ENCODE measurements around the gene KCNK1.

The KCNK1 gene

DNA sequence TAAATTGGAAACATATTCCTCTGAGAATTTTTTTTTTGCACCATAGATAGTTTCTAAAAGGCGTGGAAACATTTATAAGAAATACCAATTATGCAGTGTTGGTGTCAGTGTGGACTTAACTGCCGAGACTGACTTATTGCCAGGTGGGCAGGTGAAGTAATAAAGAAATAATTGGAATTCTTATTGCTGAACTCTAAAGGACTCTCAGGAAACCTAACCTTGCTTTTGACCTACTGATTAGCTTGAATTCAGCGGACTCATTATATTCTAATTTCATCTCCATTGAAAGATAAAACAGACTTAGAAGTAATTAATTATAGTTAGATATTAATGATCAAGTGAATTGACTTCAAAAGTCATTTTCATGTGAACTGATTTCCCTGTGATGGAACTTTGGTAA, 26.3 kb downstream of the KCNK1 start:
- no peak for DNase-seq

DNA sequence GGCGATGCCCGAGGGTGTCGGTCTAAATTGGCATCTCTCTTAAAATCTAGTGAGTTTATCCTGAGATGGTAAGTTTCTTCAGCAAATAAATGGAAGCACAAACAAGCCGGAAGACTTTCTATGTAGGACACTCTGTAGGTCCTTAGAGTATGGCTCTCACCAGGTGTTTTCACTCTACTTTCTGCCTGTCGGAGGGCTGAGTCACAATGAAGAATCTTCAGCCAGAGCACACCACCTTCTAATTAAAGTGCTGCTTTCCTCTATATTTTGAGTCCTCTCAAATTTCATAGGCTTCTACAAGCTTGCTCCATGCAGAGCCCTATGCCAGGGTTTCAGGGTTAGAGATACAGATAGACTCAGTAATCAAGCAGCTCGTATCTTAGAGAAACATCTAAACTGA, 27.1 kb downstream of the KCNK1 start:
- DNase-seq, result no peak

DNA sequence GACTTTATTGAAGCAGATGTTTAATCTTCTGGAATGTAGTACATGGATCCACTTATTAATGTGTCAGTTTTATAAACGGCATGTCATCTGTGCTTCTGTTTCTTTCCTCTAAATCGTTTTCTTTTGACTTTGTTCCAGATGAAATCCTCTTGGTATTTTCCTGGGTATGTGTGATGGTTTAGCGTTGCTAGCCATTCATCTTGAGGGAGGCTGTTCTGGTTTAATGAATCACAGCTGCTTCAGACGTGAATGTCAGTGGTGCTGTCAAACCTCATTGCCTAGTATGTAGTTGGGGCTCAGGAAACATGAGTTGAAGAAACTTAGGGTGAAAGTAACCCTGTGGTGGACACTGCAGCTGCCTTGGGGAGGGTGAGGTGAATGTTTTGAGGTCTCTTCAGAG, 33.2 kb downstream of the KCNK1 start:
- DNase-seq, result no peak

DNA sequence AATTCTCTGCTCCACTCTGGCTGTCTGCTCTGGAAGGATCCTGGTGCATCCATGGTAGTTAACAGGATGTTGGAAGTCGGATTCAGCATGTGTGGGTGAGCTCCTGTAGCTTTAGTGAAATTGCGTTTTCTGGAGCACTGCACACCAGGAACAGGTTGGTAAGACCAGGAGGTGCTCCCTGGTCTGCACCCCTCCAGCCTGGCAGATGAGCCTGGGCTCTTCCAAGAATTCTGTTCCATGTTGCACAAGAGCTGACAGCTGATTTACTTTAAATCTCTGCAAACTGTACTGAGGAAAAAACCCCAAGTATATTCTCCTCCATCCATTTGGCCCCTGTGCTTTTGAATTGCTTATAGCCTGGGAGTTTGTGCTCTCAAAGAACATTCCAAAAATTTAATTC, 33.7 kb downstream of the KCNK1 start:
- DNase-seq, result no peak

DNA sequence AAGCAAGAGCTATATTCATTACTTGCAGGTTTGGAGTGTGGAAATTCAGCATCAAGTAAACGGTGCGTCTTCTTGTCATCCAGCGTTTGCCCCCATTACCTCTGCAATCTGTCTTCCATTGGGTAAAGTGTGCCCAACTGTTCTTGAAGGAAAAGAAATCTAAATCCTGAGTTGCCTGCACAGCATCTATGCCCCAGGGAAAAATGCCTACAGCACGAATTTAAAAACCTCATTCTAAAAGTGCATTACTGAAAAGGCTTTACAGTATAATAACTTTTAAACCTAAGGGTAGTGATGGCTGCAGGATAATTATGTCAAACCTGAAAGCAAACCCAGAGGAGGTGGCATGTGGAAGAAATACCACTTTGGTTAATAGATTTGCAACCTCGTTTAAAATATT, 37.2 kb downstream of the KCNK1 start:
- DNase-seq, result no peak

DNA sequence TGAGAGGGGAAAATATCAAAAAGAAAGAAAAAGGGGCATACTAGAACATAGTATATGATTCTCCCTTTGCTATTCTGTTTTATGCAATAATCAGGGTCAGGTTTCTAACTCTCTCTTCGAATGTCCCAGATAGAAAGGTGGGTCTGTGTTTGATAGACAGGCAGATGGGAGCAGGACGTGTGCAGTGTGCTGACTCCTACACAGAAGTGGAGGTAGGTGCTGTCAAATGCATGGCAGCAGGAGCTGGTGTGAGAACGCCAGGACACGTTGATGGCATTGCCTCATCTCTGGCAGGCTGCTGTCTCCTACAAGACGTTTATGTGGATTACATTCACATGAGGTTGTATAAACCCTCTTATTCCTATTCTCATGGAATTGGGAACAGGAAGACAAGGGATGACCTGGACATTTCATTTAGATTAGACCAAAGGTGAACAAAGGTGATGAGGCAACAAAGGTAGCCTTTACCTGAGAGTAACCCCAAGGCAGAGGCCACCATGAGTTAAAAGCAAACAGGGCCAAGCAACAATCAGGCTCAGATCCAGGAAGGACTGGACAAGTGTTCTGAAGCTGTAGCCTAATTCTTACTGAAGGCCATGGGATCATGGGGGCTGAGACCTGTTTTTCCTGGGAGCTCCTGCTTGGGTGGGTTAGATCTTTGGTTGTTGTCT, 37.8 kb downstream of the KCNK1 start:
- DNase-seq, result no peak

DNA sequence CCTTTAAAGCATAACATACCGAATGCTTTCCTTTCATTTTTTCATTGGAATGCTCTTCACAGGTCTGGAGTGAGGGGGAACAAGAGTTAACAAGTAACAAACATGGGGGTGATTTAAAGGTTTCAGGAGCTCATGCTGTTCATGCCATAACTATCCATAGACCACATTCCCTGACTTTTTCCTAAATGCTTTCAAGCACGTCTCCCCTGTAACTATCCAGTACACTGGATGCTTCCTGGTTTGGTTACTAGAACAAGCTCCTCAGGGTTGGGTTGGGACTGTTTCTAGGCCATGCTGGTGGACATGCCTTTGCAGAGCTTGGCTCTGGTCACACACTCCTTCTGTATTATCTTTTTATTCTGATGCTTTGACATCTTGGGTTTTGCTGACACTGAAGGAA, 38.6 kb downstream of the KCNK1 start:
- DNase-seq, result no peak

DNA sequence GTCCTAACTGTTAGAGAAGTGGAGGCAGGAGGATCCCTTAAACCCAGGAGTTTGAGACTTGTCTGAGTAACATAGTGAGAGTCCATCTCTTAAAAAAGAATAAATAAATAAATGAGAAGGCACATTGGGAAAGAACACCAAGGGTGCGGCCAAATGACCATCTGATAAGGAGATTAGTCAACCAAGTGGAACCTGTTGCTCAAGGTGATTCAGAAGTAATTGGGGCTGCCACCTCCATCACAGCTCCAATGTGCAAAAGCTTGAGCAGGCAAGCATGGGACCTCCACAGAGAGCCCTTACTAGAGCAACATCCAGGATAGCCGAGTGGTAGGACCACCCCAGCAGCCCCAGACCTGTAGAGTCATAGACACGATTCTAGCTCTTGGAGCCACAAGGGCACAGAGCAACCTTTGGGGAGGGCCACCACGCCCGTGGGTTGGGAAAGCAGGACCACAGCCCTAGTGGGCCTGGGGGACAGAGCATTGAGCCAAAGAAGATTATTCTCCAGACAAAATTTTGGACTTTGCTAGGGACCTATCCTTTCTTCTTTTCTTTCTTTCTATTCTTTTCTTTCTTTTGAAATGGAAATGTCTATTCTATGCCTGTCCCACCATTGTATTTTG, 40.9 kb downstream of the KCNK1 start:
- no peak for DNase-seq

DNA sequence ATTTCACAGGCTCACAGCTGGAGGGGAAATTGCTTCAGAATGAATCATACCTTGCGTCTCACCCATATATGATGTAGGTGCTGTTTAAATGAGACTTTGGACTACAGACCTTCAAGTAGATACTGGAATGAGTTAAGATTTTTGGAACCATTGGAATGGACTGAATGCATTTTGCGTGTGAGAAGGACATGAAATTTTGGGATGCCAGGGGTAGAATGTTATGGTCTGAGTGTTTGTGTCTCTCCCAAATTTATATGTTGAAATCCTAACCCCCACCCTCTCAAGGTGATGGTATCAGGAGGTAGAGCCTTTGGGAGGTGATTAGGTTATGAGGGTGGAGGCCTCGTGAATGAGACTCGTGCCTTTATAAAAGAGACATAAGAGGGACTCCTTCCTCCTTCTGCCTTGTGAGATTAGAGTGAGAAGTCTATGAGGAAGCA, 41.4 kb downstream of the KCNK1 start:
- no peak for DNase-seq

DNA sequence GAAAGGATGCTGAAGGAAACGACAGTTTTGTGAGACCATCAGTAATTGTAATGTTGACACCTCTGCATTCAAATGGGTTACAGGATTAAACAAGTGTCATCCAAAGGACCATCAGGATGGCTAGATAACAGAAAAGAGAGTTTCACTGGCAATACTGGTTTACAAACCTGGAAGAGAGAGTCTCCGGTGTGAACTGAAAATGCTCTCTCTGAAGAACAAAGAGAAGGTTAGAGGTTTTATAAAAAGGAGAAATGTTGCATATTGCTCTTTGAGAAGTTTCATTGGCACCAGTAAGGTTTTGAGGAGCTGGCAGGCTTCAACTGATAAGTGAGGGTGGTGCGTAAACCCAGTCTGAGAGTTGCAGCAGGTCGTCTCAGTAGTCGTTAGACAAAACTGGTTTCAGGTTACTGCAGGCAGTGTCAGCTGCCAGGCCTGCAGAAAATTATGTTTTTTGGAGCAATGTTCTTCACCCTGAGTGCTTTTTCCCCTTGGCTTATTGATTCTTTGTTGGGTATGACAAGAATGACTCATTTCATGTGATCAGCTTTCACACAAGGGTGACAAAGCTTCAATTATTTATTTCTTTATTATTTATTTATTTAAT, 42.2 kb downstream of the KCNK1 start:
- peak; percentile 55 for DNase-seq

DNA sequence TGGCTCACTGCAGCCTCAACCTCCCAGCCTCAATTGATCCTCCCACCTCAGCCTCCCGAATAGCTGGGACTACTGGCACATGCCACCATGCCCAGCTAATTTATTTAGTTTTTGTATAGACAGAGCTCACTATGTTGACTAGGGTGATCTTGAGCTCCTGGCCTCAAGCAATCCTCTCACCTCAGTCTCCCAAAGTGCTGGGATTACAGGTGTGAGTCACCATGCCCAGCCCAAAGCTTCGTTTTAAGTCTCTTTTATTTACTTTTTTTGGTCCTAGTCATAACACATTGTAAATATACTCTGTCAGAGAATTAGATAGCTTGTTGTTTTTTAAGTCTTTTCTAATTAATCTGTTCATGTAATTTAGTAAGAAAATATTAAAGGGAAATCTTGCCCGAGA, 42.8 kb downstream of the KCNK1 start:
- DNase-seq, result no peak

DNA sequence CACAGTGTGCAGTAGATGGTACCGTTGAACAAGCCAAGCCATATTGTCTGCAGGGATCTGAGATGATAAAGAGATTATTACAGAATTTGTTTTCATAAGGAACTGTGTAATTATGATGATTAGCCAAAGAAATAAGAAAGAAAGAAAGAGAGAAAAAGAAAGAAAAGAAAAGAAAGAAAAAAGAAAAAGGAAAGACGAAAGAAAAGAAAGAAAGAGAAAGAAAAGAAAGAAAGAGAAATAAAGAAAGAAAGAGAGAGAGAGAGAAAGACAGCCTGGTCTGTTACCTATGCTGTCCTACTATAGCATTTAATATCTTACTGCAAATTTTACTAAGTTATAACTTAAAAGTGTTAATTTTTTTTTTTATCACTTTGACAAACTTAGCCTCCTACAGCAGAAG, 43.6 kb downstream of the KCNK1 start:
- DNase-seq, result no peak

DNA sequence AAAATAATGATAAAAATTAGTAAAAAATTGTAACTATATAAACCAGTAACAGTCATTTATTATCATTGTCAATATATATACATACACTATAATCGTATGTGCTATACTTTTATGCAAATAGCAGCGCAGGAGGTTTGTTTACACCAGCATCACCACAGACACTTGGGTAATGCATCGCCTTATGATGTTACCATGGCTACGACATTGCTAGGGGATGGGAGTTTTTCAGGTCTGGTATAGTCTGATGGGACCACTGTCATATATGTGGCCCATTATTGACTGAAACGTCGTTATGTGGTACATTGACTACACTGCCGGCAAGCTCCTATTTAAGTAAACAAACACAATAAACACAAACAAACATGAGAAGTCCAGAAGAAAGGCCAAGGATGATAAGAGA, 45.6 kb downstream of the KCNK1 start:
- DNase-seq, result no peak

DNA sequence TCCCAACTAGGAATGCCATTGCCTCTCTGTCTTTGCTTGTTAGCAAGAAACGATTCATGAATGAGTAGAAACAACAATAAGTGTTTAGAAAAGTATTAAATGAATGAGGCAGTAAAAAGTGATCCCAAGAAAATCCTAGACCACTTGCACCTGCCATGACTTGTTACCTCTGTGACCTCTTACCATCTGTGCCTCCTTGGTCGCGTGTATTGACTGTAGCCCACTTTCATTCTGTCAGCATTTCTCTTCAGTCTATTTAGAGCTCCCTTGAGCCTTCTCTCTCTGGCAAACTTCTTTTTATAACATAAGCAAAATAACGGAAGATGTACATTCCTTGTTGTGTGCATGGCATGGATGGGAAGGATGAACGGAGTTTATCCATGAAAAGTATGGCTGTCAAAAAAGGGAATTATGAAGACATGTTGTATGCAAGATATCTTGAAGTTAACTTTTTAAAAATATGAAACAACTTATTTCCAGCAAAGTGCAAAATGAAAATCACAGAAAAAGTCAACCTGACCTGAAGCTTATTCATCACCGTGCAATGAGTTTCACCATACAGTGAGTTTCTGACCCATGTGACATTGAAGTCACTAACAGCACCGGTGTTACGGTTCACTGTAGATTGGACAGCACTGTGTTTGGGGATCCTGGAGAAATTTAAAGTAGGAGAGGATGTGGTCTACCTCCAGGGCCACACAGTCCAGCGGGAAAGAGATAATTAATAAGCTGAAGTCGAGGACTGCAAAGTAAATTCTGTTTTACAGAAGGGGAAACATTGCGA, 47.7 kb downstream of the KCNK1 start:
- DNase-seq, result no peak

DNA sequence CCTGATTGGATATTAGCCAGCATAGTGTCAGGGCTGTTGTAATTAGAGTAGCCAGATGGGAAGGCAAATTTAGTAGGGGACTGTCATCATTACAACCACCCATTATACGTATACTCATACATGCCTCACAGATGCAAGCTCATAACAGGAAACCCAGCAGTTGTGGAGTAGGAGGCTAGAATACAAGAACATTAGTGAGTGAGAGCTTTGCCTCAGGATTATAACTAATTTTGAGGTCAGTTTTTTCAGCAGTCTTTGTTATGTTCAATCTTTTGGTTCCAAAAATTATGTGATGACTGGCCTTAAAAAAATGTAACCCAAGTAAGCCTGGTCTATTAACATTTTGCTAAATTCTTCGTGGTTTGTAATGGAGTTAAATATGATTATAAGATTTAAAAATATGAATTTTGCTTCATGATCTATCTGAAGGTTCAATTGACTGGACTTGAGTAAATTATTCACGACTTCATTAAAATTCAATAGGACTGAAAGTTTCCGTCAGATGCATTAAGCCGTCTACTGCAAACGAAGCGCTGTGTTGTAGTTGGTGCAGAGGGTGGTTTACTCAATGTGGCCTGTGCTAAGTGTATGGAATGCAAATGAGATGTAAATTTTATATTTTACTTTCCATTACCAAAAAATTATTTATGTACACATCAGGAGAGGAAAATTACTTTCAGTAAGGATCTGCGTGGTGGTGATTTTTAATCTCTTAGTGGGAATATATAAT, 48.8 kb downstream of the KCNK1 start:
- peak; percentile 72 for DNase-seq

DNA sequence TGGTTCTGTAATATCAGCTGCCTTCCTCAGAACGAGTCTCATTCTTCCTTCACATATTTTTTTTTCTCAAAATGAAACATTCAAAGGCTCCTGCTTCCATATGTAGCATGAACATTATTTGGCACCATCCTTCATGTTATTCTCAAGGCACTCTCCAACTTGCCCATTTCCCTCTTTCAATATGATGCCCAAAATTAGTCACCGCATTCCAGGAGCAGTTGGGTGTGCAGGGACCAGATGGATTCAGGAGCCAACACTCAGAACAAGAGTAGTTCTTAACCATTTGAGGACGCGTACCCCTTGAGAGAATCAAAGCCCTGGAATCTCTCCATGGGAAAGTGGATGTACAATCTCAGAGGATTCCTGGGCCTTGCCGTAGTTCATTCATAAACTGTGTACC, 50.3 kb downstream of the KCNK1 start:
- no peak for DNase-seq

DNA sequence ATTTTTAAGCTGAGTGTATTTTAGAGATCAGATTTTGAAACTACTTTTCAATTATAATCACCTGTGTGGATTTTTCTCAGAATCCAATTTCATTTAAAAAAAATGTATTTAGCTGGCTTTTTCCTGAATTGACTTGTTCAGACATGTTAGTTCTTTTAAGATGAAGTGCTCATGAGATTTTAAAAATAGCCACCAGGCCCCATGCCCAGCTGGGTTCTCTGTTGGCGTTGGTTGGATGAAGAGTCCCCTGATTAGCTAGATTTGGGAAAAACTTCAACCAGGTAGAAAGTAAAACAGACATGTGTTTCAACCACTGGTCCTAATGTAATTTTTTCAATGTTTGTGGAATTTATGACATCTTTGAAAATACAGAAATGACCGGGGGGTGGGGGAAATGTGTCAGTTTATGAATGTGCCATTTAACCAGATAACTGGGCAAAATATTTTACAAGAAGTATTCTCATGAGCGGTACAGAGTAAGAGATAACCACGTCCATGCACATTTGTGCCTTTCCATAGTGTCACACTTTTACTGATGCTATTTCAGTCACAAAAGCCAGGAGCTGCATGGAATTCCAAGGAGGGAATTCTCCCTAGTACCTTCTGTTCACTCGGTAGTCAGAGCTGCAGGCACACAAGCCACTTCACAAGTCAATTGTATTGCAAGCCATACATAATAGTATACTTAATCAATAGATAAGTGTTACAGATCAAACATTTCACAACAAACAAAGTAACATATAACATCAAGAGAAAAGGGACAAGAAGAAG, 51.1 kb downstream of the KCNK1 start:
- DNase-seq, result no peak

DNA sequence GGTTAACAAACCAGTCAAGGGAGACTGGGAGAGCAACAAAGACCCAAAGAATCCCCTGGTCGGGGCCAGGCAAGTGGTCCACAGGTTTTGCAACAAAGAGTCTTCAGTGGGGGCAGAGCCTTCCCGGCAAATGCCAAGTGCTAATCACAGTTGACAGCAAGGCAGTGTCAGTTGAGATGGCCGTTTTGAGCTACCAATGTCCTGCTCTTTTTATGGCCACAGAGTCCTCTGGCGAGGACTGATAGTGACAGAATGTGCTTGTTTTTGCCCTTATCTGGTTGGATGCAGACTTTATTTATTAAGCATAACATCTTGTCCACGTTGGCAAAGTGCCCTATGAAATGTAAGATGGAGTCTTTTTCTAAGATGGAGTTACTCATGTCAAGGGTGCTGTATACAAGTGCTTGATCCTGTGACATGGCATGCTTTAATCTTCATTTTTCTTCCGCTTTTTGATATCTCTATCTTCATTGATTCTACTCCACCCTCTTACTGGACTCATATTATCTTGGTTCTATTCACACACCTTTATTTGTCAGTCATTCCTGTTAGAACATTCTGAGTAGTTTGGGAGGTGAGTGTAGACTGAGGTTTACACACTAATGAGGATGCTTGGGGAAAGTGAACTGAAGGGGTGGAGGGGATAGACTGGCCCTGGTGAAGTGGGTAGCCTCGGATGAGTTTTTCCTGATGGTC, 51.8 kb downstream of the KCNK1 start:
- DNase-seq, result no peak

DNA sequence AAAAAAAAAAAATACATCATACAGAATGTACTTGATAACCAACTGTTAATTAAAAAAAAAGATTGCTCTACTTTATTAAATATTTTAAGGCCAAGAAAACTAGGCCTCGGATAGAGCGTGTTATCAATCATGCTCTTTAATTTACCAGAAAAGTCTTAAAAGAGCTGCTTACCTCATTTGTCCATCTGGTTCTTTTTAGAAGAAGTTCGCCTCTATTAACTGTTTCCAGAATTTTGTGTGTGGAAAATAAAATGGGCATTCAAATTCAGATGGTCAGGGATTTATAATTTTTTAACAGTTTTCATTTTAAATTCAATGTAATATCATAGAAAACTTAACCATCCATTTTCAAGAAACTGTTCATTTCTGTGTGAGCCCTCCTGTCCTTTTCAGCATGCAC, 53.8 kb downstream of the KCNK1 start:
- DNase-seq, result no peak

DNA sequence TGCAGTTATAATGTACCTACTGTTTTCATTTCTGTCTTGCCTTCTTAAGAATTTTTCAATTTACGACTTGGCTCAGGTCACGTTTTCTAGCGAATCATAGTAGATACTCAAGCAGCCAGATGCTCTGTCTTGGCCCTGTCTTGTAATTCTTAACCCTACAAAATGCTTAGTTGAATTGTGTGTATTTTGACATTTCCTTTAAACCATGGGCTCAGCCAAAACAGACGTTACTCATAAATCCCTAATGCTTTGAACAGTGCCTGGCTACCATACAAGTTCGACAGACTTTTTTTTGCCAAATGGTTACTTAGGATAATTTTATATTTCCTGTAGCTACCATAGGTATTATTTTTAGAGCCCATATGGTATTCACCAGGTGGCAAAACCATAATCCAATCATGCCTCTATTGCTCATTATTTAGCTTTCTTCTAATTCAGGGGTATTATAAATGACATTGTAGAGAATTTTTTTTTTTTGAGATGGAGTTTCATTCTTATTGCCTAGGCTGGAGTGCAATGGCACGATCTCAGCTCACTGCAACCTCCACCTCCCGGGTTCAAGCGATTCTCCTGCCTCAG, 54.3 kb downstream of the KCNK1 start:
- no peak for DNase-seq

DNA sequence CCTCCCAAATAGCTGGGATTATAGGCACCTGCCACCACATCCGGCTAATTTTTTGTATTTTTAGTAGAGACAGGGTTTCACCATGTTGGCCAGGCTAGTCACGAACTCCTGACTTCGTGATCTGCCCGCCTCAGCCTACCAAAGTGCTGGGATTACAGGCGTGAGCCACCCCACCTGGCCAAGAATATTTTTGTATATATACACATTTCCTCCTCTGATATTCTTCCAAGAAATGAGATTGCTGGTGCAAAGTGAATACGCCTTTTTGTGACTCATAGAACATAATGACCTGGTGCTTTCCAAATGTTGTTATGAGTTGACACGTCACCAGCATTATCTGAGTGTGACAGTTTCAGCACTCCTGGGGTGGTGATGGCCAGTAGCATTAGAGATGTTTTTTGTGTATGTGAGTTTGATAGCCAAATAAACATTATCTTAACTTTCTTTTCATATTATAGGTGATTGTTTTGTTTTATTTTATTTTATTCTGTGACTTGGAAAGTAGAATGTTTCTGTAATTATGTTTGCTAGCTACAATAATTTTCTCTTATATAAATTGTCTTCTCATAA, 54.9 kb downstream of the KCNK1 start:
- DNase-seq, result no peak
